Immature natural killer cell (primary cell): Measurements from ENCODE around the gene PEX26. TPM values are rescaled to one million over a fixed set of nuclear protein-coding genes. Genes with fewer than 3 reads are reported as not detected.
"Not testable (repeated sequence)": the region's sequence is repeated elsewhere in the genome, so short reads cannot be mapped to it uniquely, and the experiment has no call there.

Source experiments
- DNase-seq, 3 donors: peaks; one replicate each; pipeline ENCODE4 v3.0.0; 2022; ENCODE audit warnings: mixed read lengths in 1 of 3
- H3K27ac Mint-ChIP-seq, 6 donors: one replicate each; pipeline ENCODE4 v1.8.0; 2020; ENCODE audit warnings: mixed read lengths in 6 of 6, mild to moderate bottlenecking in 5 of 6, inconsistent platforms in 4 of 6, moderate library complexity in 3 of 6
- H3K27me3 Mint-ChIP-seq, 3 donors: one replicate each; pipeline ENCODE4 v1.8.0; 2020 to 2021; ENCODE audit warnings: low read depth in 3 of 3, mild to moderate bottlenecking in 3 of 3, mixed read lengths in 3 of 3, moderate library complexity in 3 of 3, inconsistent platforms in 1 of 3
- H3K36me3 Mint-ChIP-seq, 3 donors: one replicate each; pipeline ENCODE4 v1.8.0; 2020; ENCODE audit warnings: mixed read lengths in 3 of 3, inconsistent platforms in 2 of 3, mild to moderate bottlenecking in 2 of 3
- H3K4me1 Mint-ChIP-seq, 2 donors: one replicate each; pipeline ENCODE4 v1.8.0; 2020; ENCODE audit warnings: inconsistent platforms in 2 of 2, mild to moderate bottlenecking in 2 of 2, mixed read lengths in 2 of 2, moderate library complexity in 1 of 2
- H3K4me3 Mint-ChIP-seq, 5 donors: one replicate each; pipeline ENCODE4 v1.8.0; 2020; ENCODE audit warnings: mild to moderate bottlenecking in 5 of 5, mixed read lengths in 5 of 5, inconsistent platforms in 3 of 5, moderate library complexity in 3 of 5
- H3K9me3 Mint-ChIP-seq, 6 donors: one replicate each; pipeline ENCODE4 v1.8.0; 2020; ENCODE audit warnings: mild to moderate bottlenecking in 6 of 6, mixed read lengths in 6 of 6, inconsistent platforms in 4 of 6, moderate library complexity in 3 of 6
- polyA plus RNA-seq, 3 donors: library from polyadenylated mRNA; unstranded; fragments of 300-500 nt; fragmentation: Illumina TruSeq; gene quantifications; one replicate each; pipeline ENCODE4 v1.2.3, GENCODE V29; 2021

The PEX26 gene
- polyA plus RNA-seq, 3 donors from 2014 or later, result 0.27 to 6.4 (median 5.1) TPM

GRCh38 chr22:18071307-18071967 is 6.4 kb upstream of the PEX26 start:
- not testable (repeated sequence) for H3K36me3 Mint-ChIP-seq, DNase-seq, H3K27ac Mint-ChIP-seq, H3K9me3 Mint-ChIP-seq, H3K4me3 Mint-ChIP-seq, H3K4me1 Mint-ChIP-seq
- peaks cover 4 to 10% (median 5%) of the 10 kb centered on the region in 3 donors for H3K27me3 Mint-ChIP-seq

DNA sequence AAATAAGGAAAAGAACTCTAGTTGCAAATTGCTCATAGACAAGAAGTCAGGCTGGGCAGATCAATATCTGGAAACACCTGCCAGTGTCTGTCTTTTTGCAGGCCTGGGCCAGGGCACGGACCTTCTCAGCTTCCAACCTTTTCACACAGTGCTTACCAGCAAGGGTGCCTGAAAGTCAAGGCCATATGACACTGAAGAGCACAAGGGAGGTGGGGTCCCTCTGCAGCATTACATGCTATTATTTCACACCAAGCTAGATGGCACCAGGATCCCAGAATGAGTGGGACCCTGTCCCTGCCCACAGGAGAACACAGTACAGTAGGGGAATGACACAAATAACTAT is 5.9 kb upstream of the PEX26 start:
- Mint-ChIP-seq H3K4me3 (no peak overlapping the region), H3K27me3 (peaks cover 4 to 6% (median 5%) of the 10 kb centered on the region in 3 donors), H3K36me3 (no peaks in the 10 kb centered on the region), H3K9me3 (no peaks in the 10 kb centered on the region), H3K27ac (no peak overlapping the region), H3K4me1 (peaks cover 8 to 13% of the 10 kb centered on the region in 2 donors)
- DNase-seq, result no peak

GRCh38 chr22:18073467-18073866 is 4.3 kb upstream of the PEX26 start:
- Mint-ChIP-seq H3K36me3 (peaks cover 0 to under 1% (median 0%) of the 10 kb centered on the region in 3 donors), H3K9me3 (no peaks in the 10 kb centered on the region), H3K27ac (no peak overlapping the region), H3K4me3 (no peak overlapping the region), H3K4me1 (peaks cover 19 to 25% of the 10 kb centered on the region in 2 donors), H3K27me3 (peaks cover 0 to 4% (median under 1%) of the 10 kb centered on the region in 3 donors)
- no peak for DNase-seq

GRCh38 chr22:18073927-18074326 is 3.9 kb upstream of the PEX26 start:
- H3K4me3 Mint-ChIP-seq, DNase-seq, H3K27ac Mint-ChIP-seq, H3K27me3 Mint-ChIP-seq, H3K9me3 Mint-ChIP-seq, H3K36me3 Mint-ChIP-seq: not testable (repeated sequence)
- peaks cover 22 to 30% of the 10 kb centered on the region in 2 donors for H3K4me1 Mint-ChIP-seq

DNA sequence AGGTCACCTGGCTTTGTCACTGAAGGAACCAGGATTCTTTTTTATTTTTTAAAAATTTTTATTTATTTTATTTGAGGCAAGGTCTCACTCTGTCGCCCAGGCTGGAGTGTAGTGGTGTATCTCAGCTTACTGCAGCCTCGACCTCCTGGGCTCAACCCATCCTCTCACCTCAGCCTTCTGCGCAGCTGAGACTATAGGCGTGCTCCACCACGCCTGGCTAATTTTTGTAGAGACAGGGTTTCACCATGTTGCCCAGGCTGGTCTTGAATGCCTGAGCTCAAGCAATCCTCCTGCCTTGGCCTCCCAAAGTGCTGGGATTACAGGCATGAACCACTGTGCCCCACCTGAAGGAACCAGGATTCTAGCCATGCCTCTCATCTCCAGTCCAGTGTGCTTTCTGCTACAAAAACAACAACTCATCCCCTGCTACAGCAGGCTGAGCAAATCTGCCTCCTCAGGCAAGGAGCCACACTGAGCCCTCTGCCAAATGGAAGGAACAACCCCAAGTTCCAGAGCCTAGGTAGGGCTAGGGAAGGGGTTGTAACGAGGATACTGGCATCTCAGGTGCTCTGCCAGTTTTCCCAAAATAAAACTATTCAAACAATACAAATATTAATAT is 2.6 kb upstream of the PEX26 start:
- Mint-ChIP-seq H3K27me3 (peaks cover 0 to 4% (median 0%) of the 10 kb centered on the region in 3 donors), H3K4me1 (peaks cover 26 to 43% of the 10 kb centered on the region in 2 donors), H3K9me3 (no peaks in the 10 kb centered on the region), H3K4me3 (no peak overlapping the region), H3K36me3 (peaks cover 4 to 7% (median 6%) of the 10 kb centered on the region in 3 donors), H3K27ac (no peak overlapping the region)
- DNase-seq, result no peak

DNA sequence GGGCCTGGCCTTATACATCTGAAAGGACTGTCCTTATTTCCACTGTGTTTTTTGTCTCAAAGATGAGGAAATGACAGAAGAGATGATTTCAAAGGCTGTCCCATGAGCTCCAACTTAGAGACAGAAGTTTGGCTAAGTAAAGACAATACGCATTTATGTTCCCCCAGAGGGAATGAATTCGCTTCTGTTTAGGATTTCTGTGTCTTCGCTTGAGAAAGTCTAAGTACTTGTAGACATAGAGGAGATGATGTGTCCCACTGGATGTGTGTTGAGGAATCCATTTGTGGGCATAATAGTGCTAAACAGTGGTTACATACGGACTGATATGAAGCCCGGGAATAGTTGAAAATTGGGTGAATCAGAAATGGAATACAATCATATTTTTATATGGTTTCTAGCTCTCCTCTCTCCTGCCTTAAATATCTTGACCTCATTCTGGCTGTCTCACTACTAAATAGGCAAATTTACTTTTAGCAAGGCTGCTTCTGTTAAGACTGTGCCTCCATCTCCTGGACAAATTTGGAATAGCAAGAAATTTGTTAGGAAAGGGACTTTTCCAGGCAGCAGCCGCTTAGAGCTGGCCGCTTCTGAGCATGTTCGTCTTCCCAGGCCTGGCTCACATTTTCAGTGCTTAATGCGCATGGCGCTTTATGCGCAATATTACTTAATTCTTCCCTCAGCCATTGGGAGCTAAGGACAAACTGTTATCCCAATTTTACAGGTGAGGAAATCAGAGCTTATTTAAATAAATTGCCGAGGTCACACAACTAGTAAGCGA is 1.9 kb upstream of the PEX26 start:
- H3K27me3 Mint-ChIP-seq, result peaks cover 0 to 5% (median 0%) of the 10 kb centered on the region in 3 donors
- peaks cover 9 to 13% (median 11%) of the 10 kb centered on the region in 3 donors for H3K36me3 Mint-ChIP-seq
- peak overlapping the region; percentile 44 to 73 (median 57) for H3K4me3 Mint-ChIP-seq
- H3K4me1 Mint-ChIP-seq, result peaks cover 26 to 48% of the 10 kb centered on the region in 2 donors
- peak; percentile 56 to 60 (median 60) for DNase-seq
- H3K9me3 Mint-ChIP-seq, result peaks cover 0 to 2% (median 0%) of the 10 kb centered on the region in 6 donors
- H3K27ac Mint-ChIP-seq, result peak overlapping the region; percentile 4 to 95 (median 54)

DNA sequence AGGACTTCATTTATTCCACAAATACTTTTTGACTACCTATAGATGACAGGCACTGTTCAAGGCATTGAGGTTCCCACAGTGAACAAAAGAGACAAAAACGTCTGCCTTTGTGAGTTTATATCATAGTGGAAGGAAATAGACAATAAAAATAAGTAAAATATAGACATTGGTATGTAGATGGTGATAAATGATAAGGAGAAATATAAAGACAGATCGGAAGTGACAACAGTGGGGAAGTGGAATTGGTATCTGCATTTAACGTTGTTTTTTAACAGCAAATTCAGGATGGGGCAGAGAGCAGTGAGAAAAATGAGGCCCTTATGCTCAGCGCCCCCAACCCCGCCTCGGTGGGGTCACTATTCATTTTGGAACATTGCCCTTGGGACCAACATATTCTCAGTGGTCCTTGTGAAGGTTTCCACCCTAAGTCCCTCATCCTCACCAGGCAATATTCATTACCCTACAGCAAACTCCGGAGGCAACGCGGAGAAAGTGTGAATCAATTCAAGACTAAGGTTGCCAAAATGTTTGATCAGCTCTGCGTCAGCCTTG is 627 bp upstream of the PEX26 start:
- Mint-ChIP-seq H3K27ac (peak overlapping the region; percentile 94 to 99 (median 96)), H3K27me3 (peaks cover 0 to 5% (median 0%) of the 10 kb centered on the region in 3 donors), H3K4me3 (peak overlapping the region; percentile 91 to 100 (median 96)), H3K36me3 (peaks cover 20 to 25% (median 24%) of the 10 kb centered on the region in 3 donors), H3K4me1 (peaks cover 33 to 56% of the 10 kb centered on the region in 2 donors), H3K9me3 (peaks cover 0 to 2% (median 0%) of the 10 kb centered on the region in 6 donors)
- no peak for DNase-seq

DNA sequence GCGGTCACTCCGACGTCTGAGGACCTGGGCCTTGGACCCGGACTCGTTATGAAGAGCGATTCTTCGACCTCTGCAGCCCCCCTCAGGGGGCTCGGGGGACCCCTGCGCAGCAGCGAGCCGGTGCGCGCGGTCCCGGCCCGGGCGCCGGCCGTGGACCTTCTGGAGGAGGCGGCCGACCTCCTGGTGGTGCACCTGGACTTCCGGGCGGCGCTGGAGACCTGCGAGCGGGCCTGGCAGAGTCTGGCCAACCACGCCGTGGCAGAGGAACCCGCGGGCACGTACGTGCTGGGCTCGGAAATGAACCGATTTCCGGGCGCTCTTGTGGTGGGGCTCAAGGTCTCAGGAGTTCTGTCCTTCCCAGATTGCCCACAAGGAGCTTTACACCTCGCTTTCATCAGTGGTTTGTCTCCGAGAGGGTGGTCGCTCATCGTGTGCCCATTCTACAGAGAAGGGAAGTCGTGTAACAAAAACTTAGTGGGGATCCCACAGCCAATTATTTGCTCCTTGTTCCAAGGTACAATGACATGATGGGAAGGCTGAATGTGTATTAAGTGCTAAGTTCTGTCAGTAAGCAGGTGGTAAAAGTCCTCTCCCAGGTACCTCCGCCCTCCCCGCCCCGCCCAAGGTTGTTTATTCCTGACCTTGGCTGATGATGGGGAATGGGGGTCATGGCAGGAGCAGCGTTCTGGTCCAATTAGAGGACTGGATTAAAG is 695 bp downstream of the PEX26 start:
- peak overlapping the region; percentile 91 to 100 (median 96) for H3K4me3 Mint-ChIP-seq
- H3K9me3 Mint-ChIP-seq, result peaks cover 0 to 2% (median 0%) of the 10 kb centered on the region in 6 donors
- peaks cover 26 to 35% (median 30%) of the 10 kb centered on the region in 3 donors for H3K36me3 Mint-ChIP-seq
- peak overlapping the region; percentile 65 to 99 (median 96) for H3K27ac Mint-ChIP-seq
- peaks cover 0 to 5% (median 0%) of the 10 kb centered on the region in 3 donors for H3K27me3 Mint-ChIP-seq
- peak; percentile 32 to 38 (median 37) for DNase-seq
- H3K4me1 Mint-ChIP-seq, result peaks cover 37 to 67% of the 10 kb centered on the region in 2 donors

GRCh38 chr22:18079706-18080233 is 2.0 kb downstream of the PEX26 start:
- peak overlapping the region; percentile 19 to 89 (median 83) for H3K4me3 Mint-ChIP-seq
- H3K9me3 Mint-ChIP-seq, result peaks cover 0 to 2% (median 0%) of the 10 kb centered on the region in 6 donors
- peak overlapping the region in 1 of 6 donors; percentile 20 for H3K27ac Mint-ChIP-seq
- peaks cover 26 to 35% (median 30%) of the 10 kb centered on the region in 3 donors for H3K36me3 Mint-ChIP-seq
- H3K27me3 Mint-ChIP-seq, result peaks cover 0 to 5% (median 0%) of the 10 kb centered on the region in 3 donors
- no peak for DNase-seq
- H3K4me1 Mint-ChIP-seq, result peaks cover 37 to 67% of the 10 kb centered on the region in 2 donors

- DNase-seq, result no peak
- Mint-ChIP-seq H3K27ac (no peak overlapping the region), H3K4me3 (no peak overlapping the region), H3K36me3 (peaks cover 32 to 42% (median 33%) of the 10 kb centered on the region in 3 donors), H3K9me3 (peaks cover 0 to 2% (median 0%) of the 10 kb centered on the region in 6 donors), H3K27me3 (peaks cover 0 to 2% (median 0%) of the 10 kb centered on the region in 3 donors), H3K4me1 (peaks cover 34 to 63% of the 10 kb centered on the region in 2 donors)
Observed at GRCh38 chr22:18081416-18081815, 3.6 kb downstream of the PEX26 start.

DNA sequence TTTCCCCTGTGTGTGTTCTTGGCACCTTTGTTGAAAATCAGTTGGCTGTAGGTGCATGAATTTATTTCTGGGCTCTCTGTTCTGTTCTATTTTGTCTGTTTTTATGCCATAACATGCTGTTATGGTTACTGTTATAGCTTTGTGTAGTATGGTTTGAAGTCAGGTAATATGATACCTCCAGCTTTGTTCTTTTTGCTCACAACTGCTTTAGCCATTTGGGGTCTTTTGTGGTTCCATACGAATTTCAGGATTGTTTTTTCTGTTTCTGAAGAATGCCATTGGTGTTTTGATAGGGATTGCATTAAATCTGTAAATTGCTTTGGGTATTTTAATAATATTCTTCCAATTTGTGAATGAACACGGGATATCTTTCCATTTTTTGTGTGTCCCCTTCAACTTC is 4.7 kb downstream of the PEX26 start:
- Mint-ChIP-seq H3K4me3 (no peak overlapping the region), H3K9me3 (peaks cover 0 to 2% (median 0%) of the 10 kb centered on the region in 6 donors), H3K36me3 (peaks cover 34 to 45% (median 34%) of the 10 kb centered on the region in 3 donors), H3K27ac (peak overlapping the region in 1 of 6 donors; percentile 44), H3K27me3 (peaks cover 0 to 2% (median 0%) of the 10 kb centered on the region in 3 donors), H3K4me1 (peaks cover 25 to 53% of the 10 kb centered on the region in 2 donors)
- no peak for DNase-seq

GRCh38 chr22:18083406-18083805 is 5.6 kb downstream of the PEX26 start:
- H3K36me3 Mint-ChIP-seq, result peaks cover 34 to 52% (median 34%) of the 10 kb centered on the region in 3 donors
- H3K4me3 Mint-ChIP-seq, result no peak overlapping the region
- peaks cover 0 to 2% (median 0%) of the 10 kb centered on the region in 6 donors for H3K9me3 Mint-ChIP-seq

More at GRCh38 chr22:18083406-18083805, 5.6 kb downstream of the PEX26 start:
- H3K27ac Mint-ChIP-seq, result no peak overlapping the region
- no peak for DNase-seq
- peaks cover 0 to 2% (median 0%) of the 10 kb centered on the region in 3 donors for H3K27me3 Mint-ChIP-seq
- H3K4me1 Mint-ChIP-seq, result peaks cover 20 to 47% of the 10 kb centered on the region in 2 donors
